Measurements from ENCODE around the gene CD300A.
A peak's percentile ranks its signal among the peaks of the same experiment; 100 is the strongest.

CD300A gene

DNA sequence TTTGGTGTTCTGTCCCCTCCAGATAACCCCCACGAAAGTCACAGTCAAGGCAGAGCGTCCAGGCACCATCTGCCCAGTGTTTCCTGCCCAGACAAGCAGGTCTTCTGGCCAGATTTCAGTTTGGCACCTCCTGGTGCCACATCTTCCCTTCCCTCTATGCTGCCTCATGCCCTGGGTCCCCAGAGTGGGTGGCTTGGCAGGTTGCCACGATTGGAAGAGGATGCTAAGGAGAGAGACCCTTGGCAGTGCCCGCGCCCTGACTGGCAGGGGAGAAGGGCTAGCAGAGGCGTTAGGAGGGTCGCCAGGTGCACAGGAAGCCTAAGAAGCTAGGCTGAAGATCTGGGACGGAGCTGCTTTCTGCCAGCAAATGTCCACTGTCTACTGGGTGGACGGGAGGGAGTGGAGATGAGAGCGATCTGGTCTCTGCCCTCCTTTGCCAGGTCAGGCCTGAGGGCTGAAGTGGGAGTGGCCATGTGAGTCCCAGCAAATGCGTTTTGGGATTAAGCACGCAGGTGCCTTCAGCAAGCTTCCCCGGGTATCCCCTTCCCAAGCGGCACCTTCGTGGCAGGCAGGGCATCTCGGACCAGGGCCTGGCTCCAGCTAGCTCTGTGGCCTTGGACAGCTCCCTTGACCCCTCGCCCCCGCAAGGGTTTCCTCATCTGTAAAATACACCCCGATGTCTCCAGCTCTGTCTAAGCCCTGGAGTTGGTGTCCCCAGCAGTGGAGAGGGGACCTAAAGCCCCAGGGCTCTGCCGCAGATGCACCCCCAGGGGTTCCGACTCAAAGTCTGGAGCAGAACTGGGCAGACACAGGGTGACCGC lies 13.4 kb upstream of the CD300A start:
- DNase-seq (ENCODE audit: low read depth in 1 of 2, low spot score in 1 of 2) = peak in 1 of 2 experiments; percentile 79
- no peak for TF ChIP-seq JUND (IDR thresholded peaks at IDR 0.05; ENCODE audit: low read depth)
- in situ Hi-C loops (cut with HindIII; ENCODE audit: low pct_unique_long_range_greater_than_20kb, low sequenced_read_pairs) = no loop called here

GRCh38 chr17:74453665-74454196 lies 12.7 kb upstream of the CD300A start:
- TF ChIP-seq JUND (IDR thresholded peaks at IDR 0.05; ENCODE audit: low read depth) = no peak
- DNase-seq (ENCODE audit: low read depth in 1 of 2, low spot score in 1 of 2) = peak; percentile 94 to 99
- in situ Hi-C loops (cut with HindIII; ENCODE audit: low pct_unique_long_range_greater_than_20kb, low sequenced_read_pairs) = no loop called here

- in situ Hi-C loops (cut with HindIII; ENCODE audit: low pct_unique_long_range_greater_than_20kb, low sequenced_read_pairs) = no loop called here
- TF ChIP-seq JUND (IDR thresholded peaks at IDR 0.05; ENCODE audit: low read depth) = no peak
- DNase-seq (ENCODE audit: low read depth in 1 of 2, low spot score in 1 of 2) = no peak
Measured at GRCh38 chr17:74454197-74455024, 12.0 kb upstream of the CD300A start.

DNA sequence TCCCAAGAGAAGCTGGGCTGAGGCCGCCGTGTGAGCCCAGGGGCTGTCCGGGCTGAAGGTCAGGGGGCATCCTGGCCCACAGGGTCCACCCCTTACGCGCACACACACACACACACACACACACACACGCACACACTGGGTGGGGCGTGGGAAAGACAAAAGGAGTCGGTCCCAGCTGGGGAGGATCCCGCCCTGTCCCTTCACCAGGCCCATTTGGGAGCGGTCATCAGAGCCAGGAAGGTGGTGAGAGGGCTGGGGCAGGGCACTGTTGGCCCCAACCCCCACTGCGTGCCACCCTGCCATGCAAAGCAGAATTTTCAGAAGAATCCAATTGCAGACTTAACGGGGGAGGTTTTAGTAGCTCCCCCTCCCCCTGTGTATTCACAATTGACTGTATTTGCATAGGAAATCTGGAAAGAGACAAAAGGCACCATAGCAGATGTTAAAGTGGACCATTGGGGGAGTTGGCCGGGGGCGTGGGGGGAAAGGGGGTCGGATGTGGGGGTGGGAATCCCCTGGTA lies 11.3 kb upstream of the CD300A start:
- no peak for TF ChIP-seq JUND (IDR thresholded peaks at IDR 0.05; ENCODE audit: low read depth)
- no peak for DNase-seq (ENCODE audit: low read depth in 1 of 2, low spot score in 1 of 2)
- in situ Hi-C loops (cut with HindIII; ENCODE audit: low pct_unique_long_range_greater_than_20kb, low sequenced_read_pairs) = no loop called here

DNA sequence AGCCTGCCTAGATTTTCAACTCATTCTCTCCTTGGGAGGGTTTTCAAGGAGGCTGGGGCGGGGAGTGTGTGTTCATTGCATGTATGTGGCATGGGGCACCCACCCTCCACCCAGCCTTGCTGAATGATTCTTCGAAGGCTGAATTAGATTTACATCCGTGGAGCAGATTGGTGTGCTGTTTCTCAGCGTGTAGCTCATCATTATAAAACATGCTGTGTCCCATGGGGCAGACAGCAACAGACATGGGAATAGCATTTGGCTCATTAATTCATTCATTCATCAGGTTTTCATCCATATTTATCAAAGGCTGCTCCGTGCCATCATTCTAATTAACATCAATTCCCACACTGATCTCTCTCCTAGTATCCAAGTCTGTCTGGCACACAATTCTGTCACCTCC lies 10.6 kb upstream of the CD300A start:
- in situ Hi-C loops (cut with HindIII; ENCODE audit: low pct_unique_long_range_greater_than_20kb, low sequenced_read_pairs) = no loop called here
- TF ChIP-seq JUND (IDR thresholded peaks at IDR 0.05; ENCODE audit: low read depth) = no peak
- no peak for DNase-seq (ENCODE audit: low read depth in 1 of 2, low spot score in 1 of 2)

- in situ Hi-C loops (cut with HindIII; ENCODE audit: low pct_unique_long_range_greater_than_20kb, low sequenced_read_pairs) = no loop called here
- TF ChIP-seq JUND (IDR thresholded peaks at IDR 0.05; ENCODE audit: low read depth) = no peak
- peak; percentile 78 to 81 for DNase-seq (ENCODE audit: low read depth in 1 of 2, low spot score in 1 of 2)
Measured at GRCh38 chr17:74457146-74457819, 9.2 kb upstream of the CD300A start.

GRCh38 chr17:74457820-74458166 lies 8.6 kb upstream of the CD300A start:
- no peak for TF ChIP-seq JUND (IDR thresholded peaks at IDR 0.05; ENCODE audit: low read depth)
- in situ Hi-C loops (cut with HindIII; ENCODE audit: low pct_unique_long_range_greater_than_20kb, low sequenced_read_pairs) = no loop called here
- no peak for DNase-seq (ENCODE audit: low read depth in 1 of 2, low spot score in 1 of 2)

DNA sequence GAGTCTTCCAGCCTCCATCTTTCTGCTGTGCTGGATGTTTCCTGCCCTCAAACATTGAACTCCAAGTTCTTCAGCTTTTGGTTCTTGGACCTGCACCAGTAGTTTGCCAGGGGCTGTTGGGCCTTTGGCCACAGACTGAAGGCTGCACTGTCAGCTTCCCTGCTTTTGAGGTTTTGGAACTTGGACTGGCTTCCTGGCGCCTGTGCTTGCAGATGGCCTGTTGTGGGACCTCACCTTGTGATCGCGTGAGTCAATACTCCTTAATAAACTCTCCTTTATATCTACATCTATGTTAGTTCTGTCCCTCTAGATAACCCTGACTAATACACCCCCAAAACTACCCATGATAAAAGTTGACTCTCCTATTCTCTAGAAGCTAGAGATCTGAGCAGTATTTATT lies 7.6 kb upstream of the CD300A start:
- in situ Hi-C loops (cut with HindIII; ENCODE audit: low pct_unique_long_range_greater_than_20kb, low sequenced_read_pairs) = no loop called here
- no peak for TF ChIP-seq JUND (IDR thresholded peaks at IDR 0.05; ENCODE audit: low read depth)
- no peak for DNase-seq (ENCODE audit: low read depth in 1 of 2, low spot score in 1 of 2)

GRCh38 chr17:74459622-74460021 lies 6.8 kb upstream of the CD300A start:
- DNase-seq (ENCODE audit: low read depth in 1 of 2, low spot score in 1 of 2) = no peak
- in situ Hi-C loops (cut with HindIII; ENCODE audit: low pct_unique_long_range_greater_than_20kb, low sequenced_read_pairs) = no loop called here
- no peak for TF ChIP-seq JUND (IDR thresholded peaks at IDR 0.05; ENCODE audit: low read depth)

- no peak for TF ChIP-seq JUND (IDR thresholded peaks at IDR 0.05; ENCODE audit: low read depth)
- in situ Hi-C loops (cut with HindIII; ENCODE audit: low pct_unique_long_range_greater_than_20kb, low sequenced_read_pairs) = no loop called here
- DNase-seq (ENCODE audit: low read depth in 1 of 2, low spot score in 1 of 2) = no peak
Measured at GRCh38 chr17:74460241-74460640, 6.2 kb upstream of the CD300A start.

DNA sequence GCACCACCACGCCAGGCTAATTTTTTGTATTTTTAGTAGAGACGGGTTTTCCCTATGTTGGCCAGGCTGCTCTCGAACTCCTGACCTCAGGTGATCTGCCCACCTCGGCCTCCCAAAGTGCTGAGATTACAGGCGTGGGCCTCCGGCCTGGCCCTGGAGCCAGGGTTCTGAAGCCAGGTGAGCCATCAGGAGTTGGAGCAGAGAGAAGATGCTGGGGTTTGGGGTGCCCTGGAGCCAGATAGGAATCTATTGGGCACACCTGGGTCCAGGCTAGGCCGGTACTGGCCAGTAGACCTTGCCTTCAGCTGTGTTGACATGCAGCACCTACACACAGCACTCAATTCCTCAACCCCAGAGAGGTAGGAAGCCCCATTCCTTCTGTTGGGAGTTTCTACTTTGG lies 5.4 kb upstream of the CD300A start:
- TF ChIP-seq JUND (IDR thresholded peaks at IDR 0.05; ENCODE audit: low read depth) = no peak
- no peak for DNase-seq (ENCODE audit: low read depth in 1 of 2, low spot score in 1 of 2)
- in situ Hi-C loops (cut with HindIII; ENCODE audit: low pct_unique_long_range_greater_than_20kb, low sequenced_read_pairs) = no loop called here

DNA sequence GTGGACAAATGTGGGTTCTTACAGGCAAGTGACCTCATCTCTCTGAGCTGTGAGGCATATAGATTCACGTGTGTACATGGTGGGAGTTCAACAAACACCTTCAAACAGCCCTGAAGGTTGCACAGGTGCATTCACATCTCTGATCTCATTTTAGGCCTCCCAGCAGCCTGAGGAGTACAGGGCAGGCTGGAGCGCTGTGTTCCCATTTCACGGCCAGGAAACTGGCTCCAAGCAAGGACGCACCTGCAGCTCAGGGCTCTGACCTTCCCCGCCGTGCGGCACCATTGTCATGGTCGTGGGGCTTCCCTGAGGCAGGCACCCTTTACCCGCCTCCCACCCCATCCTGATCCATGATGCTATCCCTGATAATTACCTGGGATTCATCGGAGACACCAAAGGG lies 4.8 kb upstream of the CD300A start:
- no peak for DNase-seq (ENCODE audit: low read depth in 1 of 2, low spot score in 1 of 2)
- TF ChIP-seq JUND (IDR thresholded peaks at IDR 0.05; ENCODE audit: low read depth) = no peak
- in situ Hi-C loops (cut with HindIII; ENCODE audit: low pct_unique_long_range_greater_than_20kb, low sequenced_read_pairs) = no loop called here
